Memory B cell (primary cell): ENCODE data around the gene HOXC9.
A peak's percentile ranks its signal among the peaks of the same experiment; 100 is the strongest.

Experiments
- ATAC-seq: fragments of 150-1000 bp; cut with Tn5 transposase; 2 replicates; pipeline ENCODE4 v1.10.0; 2021; ENCODE audit warnings: low read depth, mild to moderate bottlenecking, moderate library complexity
- DNase-seq, 2 donors: peaks; one replicate each; pipeline ENCODE4 v3.0.0; 2022; ENCODE audit warnings: low spot score in 2 of 2
- H3K27ac Mint-ChIP-seq: one replicate; pipeline ENCODE4 v1.8.0; 2022; ENCODE audit warnings: mild to moderate bottlenecking, moderate library complexity, mixed read lengths
- H3K27me3 Mint-ChIP-seq: one replicate; pipeline ENCODE4 v1.8.0; 2022; ENCODE audit warnings: mixed read lengths
- H3K36me3 Mint-ChIP-seq: one replicate; pipeline ENCODE4 v1.8.0; 2022; ENCODE audit warnings: mild to moderate bottlenecking, mixed read lengths
- H3K4me1 Mint-ChIP-seq: one replicate; pipeline ENCODE4 v1.8.0; 2022; ENCODE audit warnings: mixed read lengths
- H3K4me3 Mint-ChIP-seq: one replicate; pipeline ENCODE4 v1.8.0; 2022; ENCODE audit warnings: mild to moderate bottlenecking, moderate library complexity, mixed read lengths
- H3K9me3 Mint-ChIP-seq: one replicate; pipeline ENCODE4 v1.8.0; 2022; ENCODE audit warnings: mixed read lengths

Gene HOXC9

GRCh38 chr12:54003625-54004024 is 3.7 kb downstream of the HOXC9 start:
- no peak overlapping the region for H3K4me3 Mint-ChIP-seq
- H3K9me3 Mint-ChIP-seq, result no peaks in the 10 kb centered on the region

GRCh38 chr12:54004063-54004840 is 4.3 kb downstream of the HOXC9 start:
- H3K36me3 Mint-ChIP-seq, result no peaks in the 10 kb centered on the region
- no peak overlapping the region for H3K27ac Mint-ChIP-seq
- ATAC-seq (no peak), DNase-seq (no peak)
- peaks cover 36% of the 10 kb centered on the region for H3K27me3 Mint-ChIP-seq
- no peak overlapping the region for H3K4me3 Mint-ChIP-seq
- H3K4me1 Mint-ChIP-seq, result peaks cover 9% of the 10 kb centered on the region
- no peaks in the 10 kb centered on the region for H3K9me3 Mint-ChIP-seq

More at GRCh38 chr12:54003625-54004024, 3.7 kb downstream of the HOXC9 start:
- Mint-ChIP-seq H3K4me1 (peaks cover 7% of the 10 kb centered on the region), H3K36me3 (no peaks in the 10 kb centered on the region), H3K27me3 (peaks cover 35% of the 10 kb centered on the region), H3K27ac (no peak overlapping the region)
- no peak for ATAC-seq
- DNase-seq, result no peak

GRCh38 chr12:54004841-54005530 is 5.0 kb downstream of the HOXC9 start:
- no peaks in the 10 kb centered on the region for H3K36me3 Mint-ChIP-seq
- no peaks in the 10 kb centered on the region for H3K9me3 Mint-ChIP-seq
- peak overlapping the region; percentile 65 for H3K27ac Mint-ChIP-seq
- peaks cover 42% of the 10 kb centered on the region for H3K27me3 Mint-ChIP-seq
- DNase-seq (no peak), ATAC-seq (no peak)
- no peak overlapping the region for H3K4me3 Mint-ChIP-seq
- H3K4me1 Mint-ChIP-seq, result peaks cover 13% of the 10 kb centered on the region

GRCh38 chr12:54005531-54005852 is 5.5 kb downstream of the HOXC9 start:
- H3K27ac Mint-ChIP-seq, result peak overlapping the region; percentile 65
- DNase-seq (no peak), ATAC-seq (no peak)
- peaks cover 44% of the 10 kb centered on the region for H3K27me3 Mint-ChIP-seq
- H3K4me1 Mint-ChIP-seq, result peaks cover 13% of the 10 kb centered on the region
- H3K4me3 Mint-ChIP-seq, result no peak overlapping the region
- no peaks in the 10 kb centered on the region for H3K36me3 Mint-ChIP-seq
- H3K9me3 Mint-ChIP-seq, result no peaks in the 10 kb centered on the region

- no peaks in the 10 kb centered on the region for H3K36me3 Mint-ChIP-seq
- H3K27me3 Mint-ChIP-seq, result peaks cover 45% of the 10 kb centered on the region
- H3K27ac Mint-ChIP-seq, result peak overlapping the region; percentile 65
- no peaks in the 10 kb centered on the region for H3K9me3 Mint-ChIP-seq
- ATAC-seq (peak; percentile 81), DNase-seq (peak; percentile 85 to 94)
- peak overlapping the region; percentile 81 for H3K4me3 Mint-ChIP-seq
- peaks cover 14% of the 10 kb centered on the region for H3K4me1 Mint-ChIP-seq
These were observed 6.0 kb downstream of the HOXC9 start for GRCh38 chr12:54005853-54006558.

DNA sequence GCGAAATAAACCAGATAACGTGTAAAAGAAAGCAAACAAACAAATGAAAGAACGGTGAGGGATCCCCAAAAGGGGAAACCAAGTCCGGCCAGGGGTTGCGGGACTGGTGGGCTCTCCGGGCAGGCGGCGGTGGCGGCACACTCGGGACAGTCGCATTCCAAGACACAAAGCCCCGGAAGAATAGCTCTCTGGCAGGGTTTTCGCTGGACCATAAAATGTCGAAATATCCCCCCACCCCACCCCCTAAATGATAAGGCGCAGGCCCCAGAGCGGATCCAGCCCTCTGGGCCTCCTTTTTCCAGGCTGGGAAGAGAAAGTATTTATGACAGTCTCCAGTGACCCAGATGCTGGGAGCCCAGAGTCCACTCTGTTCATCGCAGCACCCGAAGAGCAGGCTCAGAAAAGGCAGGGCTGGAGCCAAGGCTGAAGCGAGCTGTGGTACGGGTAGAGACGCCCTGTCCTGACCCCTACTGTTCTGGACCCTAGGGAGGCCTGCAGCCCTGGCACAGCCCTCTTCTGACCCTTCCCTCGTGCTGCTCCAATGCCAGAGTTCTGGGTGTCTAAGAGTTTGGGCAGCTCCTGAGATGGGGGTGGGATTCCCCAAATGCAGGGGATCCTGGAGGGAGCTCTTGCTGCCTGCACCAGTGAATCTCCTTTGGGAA is 6.7 kb downstream of the HOXC9 start:
- H3K36me3 Mint-ChIP-seq, result no peaks in the 10 kb centered on the region
- peaks cover 19% of the 10 kb centered on the region for H3K4me1 Mint-ChIP-seq
- peak overlapping the region; percentile 65 for H3K27ac Mint-ChIP-seq
- peaks cover 45% of the 10 kb centered on the region for H3K27me3 Mint-ChIP-seq
- no peak for DNase-seq
- no peaks in the 10 kb centered on the region for H3K9me3 Mint-ChIP-seq
- H3K4me3 Mint-ChIP-seq, result peak overlapping the region; percentile 81
- ATAC-seq, result no peak

- Mint-ChIP-seq H3K4me1 (peaks cover 17% of the 10 kb centered on the region), H3K36me3 (no peaks in the 10 kb centered on the region), H3K4me3 (no peak overlapping the region), H3K27ac (no peak overlapping the region), H3K27me3 (peaks cover 43% of the 10 kb centered on the region), H3K9me3 (no peaks in the 10 kb centered on the region)
- ATAC-seq (no peak), DNase-seq (no peak)
These were observed 7.7 kb downstream of the HOXC9 start for GRCh38 chr12:54007538-54008259.

GRCh38 chr12:54008260-54008552 is 8.2 kb downstream of the HOXC9 start:
- H3K4me1 Mint-ChIP-seq, result peaks cover 17% of the 10 kb centered on the region
- H3K4me3 Mint-ChIP-seq, result peak overlapping the region; percentile 25
- H3K9me3 Mint-ChIP-seq, result no peaks in the 10 kb centered on the region
- H3K36me3 Mint-ChIP-seq, result no peaks in the 10 kb centered on the region
- H3K27me3 Mint-ChIP-seq, result peaks cover 46% of the 10 kb centered on the region
- no peak overlapping the region for H3K27ac Mint-ChIP-seq
- no peak for ATAC-seq
- DNase-seq, result no peak

DNA sequence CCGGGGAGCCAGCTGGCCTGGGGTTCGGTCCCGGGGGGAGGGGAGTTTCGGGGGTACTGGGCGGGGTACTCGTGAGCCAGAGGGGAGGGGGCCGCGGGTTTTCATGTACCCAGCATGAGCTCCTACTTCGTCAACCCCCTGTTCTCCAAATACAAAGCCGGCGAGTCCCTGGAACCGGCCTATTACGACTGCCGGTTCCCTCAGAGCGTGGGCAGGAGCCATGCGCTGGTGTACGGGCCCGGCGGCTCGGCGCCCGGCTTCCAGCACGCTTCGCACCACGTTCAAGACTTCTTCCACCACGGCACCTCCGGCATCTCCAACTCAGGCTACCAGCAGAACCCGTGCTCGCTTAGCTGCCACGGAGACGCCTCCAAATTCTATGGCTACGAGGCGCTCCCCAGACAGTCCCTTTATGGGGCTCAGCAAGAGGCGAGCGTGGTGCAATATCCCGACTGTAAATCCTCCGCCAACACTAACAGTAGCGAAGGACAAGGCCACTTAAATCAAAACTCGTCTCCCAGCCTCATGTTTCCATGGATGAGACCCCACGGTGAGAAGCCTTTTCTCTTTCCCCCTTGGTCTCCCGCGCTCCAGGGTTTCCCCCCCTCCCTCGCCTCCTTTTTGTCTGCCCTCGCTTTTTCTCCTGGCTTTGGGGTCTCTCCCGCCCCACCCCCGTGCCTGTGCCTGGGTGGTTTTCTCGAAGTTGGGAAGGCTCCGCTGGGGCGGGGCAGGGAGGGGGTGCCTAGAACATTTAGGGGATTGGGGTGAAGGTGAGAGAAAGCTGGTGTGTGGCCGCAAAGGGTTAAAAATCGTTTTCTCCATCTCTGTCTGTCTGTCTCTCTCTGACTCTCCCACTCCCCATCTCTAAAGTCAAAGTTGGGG is 9.5 kb downstream of the HOXC9 start:
- ATAC-seq (no peak), DNase-seq (no peak)
- Mint-ChIP-seq H3K9me3 (no peaks in the 10 kb centered on the region), H3K27me3 (peaks cover 44% of the 10 kb centered on the region), H3K27ac (peak overlapping the region; percentile 73), H3K36me3 (no peaks in the 10 kb centered on the region), H3K4me1 (peaks cover 17% of the 10 kb centered on the region), H3K4me3 (peak overlapping the region; percentile 59)

DNA sequence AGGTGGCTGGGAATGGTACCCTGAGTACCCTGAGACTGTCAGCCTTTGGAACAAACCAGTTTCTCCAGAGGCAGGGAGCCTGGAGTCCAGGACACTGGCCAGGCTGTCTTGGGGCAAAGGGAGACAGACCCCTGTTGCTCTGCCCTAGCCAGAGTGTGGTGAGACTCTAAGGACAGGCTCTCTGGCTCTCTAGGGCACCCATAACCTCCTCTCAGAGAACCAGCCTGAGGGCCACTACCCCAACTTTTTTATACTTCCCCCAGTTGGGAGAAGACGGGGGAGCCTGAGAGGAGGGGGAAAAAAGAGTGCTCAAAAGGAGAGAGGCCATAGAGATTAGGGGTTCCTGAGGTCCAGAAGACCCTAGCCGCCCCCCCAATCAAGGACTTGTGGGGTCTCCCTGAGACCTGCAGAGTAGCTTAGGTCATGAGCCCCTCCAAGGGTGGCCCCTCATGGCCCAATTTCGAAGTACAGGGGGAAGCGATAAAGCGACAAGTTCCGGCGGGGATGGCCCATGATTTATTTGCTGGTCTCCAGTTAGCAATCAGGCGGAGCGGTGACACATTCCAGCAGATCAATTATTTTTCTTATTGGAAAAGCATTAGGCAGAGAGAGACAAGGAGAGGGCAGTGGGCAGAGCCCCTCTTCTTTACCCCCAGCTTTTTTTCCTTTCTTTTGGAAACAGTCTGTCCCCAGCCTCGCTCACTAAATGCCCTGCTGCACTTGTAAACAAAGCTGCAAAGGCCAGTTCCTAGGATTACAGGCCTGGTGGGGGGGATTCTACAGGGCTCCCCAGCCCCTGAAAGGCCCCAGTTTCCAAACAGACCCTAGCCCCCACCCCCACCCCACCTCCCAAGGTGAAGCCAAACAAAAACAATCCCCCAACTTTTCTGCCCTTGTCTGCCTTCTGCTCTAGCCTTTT is 10.4 kb downstream of the HOXC9 start:
- DNase-seq (no peak), ATAC-seq (no peak)
- no peaks in the 10 kb centered on the region for H3K9me3 Mint-ChIP-seq
- peaks cover 41% of the 10 kb centered on the region for H3K27me3 Mint-ChIP-seq
- peaks cover 17% of the 10 kb centered on the region for H3K4me1 Mint-ChIP-seq
- H3K27ac Mint-ChIP-seq, result peak overlapping the region; percentile 73
- no peak overlapping the region for H3K4me3 Mint-ChIP-seq
- no peaks in the 10 kb centered on the region for H3K36me3 Mint-ChIP-seq

GRCh38 chr12:54010972-54011664 is 11.2 kb downstream of the HOXC9 start:
- H3K9me3 Mint-ChIP-seq, result no peaks in the 10 kb centered on the region
- H3K4me3 Mint-ChIP-seq, result no peak overlapping the region
- H3K27me3 Mint-ChIP-seq, result peaks cover 39% of the 10 kb centered on the region
- ATAC-seq, result no peak
- no peak overlapping the region for H3K27ac Mint-ChIP-seq
- H3K36me3 Mint-ChIP-seq, result no peaks in the 10 kb centered on the region
- peaks cover 16% of the 10 kb centered on the region for H3K4me1 Mint-ChIP-seq
- DNase-seq, result no peak
